Raji (cell line): ENCODE data around the gene CA12.

ENCODE experiments used
- POLR2A ChIP-seq: IDR thresholded peaks from 2 replicates; pipeline ENCODE4 v1.6.1; 2011; ENCODE audit warnings: low read depth, low read length, control low read depth; ENCODE audit not compliant: insufficient read depth

The CA12 gene

DNA sequence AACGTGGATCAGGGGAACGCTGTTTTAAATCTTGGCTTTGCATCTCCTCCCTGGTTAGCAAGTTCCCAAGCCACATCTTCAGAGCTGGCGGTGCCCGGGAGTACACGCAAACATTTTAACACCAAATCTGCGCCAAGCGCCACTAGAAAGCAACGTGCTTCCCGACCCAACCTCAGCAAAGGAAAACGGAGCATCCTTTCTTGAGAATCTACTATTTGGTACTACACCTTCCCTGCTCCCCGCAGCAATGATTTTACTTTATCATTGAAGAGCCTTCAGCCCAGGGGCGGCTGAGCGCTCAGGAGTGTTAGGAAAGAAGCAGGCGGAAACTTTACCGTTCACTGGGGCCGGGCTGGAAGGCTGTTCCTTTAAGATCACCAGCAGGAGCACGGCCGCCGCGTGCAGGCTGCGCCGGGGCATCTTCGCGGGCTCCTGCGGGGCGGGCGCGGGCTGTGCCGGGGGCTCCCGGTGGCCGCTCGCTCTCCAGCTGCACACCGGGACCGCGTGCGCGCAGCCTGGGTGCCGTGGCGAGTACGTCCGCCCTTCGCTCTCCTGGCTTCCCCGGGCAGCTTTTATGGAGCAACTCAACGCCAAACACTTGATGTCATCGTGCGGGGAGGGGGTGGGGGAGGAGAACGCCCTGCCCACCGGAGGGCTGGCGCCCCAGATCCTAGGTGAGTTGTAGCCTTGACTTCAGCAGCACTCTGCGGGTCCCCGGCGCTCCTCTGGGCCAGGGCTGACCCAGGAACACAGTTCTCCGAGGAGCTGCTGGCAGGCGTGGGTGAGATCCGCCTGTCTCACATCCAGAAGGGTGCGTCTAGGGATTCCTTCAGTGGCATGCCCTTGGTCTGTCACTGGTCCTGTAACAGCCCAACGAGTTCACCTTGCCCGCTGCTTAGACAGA, at the start of gene CA12:
TSS of gene CA12 (minus strand) at position 546 of the 904 bp plus-strand sequence. CDS start at position 420, 126 bp downstream.
- TF ChIP-seq POLR2A: no peak

DNA sequence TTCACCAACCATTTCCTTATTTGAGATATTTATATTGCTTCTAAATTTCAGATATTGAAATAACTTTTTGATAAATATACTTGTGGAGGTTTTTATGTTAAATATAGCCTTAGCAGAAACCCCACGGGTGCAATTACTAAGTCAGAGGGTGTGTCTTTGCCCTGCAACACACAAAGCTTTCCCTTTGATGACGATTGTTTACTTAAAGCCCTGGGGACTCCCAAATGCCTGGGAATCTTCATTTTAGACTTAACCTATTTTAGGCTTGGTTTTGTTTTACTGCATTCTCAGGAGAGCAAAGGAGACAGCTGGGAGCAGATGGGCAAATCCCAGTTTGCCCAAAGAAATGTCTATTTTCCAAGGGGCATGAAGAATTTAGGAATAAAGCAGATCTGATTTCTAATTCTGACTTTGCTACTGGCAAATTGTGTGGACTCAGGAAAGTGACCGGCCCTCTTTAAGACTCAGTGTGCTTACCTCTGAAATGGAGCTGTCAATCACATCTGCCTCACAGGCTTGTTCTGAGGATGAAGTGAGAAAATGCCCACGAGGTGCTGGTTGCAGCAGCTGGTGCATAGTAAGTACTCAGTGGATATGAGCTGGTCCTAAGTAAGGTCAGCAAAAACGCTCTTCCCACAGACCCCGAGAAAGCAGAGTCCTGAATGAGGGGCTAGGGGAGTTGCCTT, 49.3 kb upstream of the CA12 start:
- TF ChIP-seq POLR2A: no peak

DNA sequence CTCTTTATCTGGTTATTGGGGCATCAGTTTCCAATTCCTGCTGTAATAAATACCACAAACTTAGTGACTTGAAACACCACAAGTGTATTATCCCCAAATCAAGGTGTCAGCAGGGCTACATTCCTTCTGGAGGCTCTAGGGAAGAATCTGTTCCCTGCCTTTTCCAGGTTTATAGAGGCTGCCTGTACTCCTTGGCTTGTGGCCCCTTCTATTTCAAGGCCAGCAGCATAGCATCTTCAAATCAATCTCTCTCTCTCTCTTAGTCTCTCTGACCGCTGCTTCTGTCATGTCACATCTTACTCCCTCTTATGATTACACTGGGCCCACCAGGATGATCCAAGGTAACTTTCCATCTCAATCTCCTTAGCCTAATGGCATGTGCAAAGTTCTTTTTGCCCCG, 44.9 kb upstream of the CA12 start:
- TF ChIP-seq POLR2A: no peak

DNA sequence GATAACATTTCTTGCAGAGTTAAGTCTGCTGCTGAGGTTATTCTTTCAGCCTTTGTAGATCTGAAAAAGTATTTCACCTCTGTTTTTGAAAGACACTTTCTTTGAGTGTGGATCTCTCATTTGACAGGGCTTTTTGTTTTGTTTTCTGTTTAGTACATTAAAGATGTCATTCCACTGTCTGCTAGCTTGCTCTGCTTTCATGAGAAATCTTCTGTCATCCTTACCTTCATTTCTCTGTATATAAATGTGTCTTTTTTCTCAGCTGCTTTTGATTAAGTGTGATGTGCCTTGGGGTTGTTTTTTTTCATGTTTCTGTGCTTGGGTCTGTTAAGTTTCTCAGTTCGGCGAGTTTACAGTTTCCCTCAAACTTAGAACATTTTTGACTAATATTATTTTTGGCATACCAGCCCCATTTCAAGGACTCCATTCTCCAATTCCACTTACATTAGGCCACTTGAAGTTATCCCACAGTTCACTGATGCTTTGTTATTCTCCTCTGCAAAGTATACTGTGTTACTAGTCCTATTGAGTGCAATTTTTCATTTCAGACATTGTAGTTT, 43.9 kb upstream of the CA12 start:
- TF ChIP-seq POLR2A: no peak

DNA sequence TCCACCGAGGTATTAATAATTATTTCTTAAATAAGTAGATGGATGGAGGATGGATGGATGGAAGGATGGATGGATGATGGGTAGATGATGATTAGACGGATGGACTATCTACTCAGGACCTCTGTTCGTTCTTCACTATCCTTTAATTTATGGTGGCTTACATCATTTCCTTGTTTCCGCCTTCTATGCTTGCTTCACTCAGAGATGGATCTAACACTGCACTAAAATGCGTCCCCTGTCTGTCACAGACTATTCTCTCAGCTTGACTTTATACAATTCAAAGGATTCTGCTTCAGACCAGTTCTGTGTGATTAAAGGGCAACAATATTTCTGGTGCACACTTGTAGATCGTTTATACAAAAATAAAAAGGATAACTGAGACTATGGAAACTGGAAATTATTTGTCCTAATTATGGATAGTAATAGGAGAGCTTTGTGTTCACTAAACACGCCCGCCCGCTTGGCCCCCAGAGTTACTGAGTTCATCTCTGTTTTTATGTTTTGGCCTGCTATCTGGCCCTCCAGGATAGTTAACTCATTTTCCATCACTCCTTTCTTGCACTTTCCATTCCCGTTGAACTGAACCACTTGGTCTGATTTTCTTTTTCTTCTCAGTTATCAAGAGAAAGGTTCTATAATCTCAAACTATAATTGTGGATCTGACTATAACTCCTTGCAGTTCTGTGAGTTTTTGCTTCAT, 41.4 kb upstream of the CA12 start:
- no peak for TF ChIP-seq POLR2A

DNA sequence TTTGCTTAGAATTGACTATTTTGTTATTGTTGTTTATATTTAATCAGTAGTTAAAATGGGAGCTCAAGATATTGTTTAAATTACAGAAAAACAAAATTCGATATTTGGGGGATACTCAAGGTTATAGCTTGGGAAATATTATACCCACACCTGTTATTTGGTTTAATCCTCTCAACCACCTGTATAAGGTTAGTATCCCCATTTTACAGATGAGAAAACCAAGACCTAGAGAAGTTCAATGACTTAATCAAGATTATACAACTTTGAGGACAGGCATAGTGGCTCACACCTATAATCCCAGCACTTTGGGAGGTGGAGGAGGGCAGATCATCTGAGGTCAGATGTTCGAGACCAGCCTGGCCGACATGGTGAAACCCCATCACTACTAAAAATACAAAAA, 39.8 kb upstream of the CA12 start:
- TF ChIP-seq POLR2A: no peak

DNA sequence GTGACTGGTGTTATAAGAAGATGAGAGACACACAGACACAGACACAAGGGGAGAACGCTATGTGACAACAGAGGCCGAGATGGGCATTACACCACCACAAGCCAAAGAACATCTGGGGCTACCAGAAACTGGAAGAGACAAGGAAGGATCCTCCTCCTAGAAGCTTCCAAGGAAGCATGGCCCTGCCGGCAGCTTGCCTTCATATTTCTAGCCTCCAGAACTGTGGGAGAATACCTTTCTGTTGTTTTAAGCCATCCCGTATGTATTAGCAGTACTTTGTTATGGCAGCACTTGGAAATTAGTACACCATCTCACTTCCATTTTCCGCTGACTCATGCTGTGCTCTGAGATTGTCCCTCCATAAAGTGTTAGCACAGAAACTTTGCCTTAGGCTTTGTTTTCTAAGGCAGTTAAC, 38.7 kb upstream of the CA12 start:
- no peak for TF ChIP-seq POLR2A

DNA sequence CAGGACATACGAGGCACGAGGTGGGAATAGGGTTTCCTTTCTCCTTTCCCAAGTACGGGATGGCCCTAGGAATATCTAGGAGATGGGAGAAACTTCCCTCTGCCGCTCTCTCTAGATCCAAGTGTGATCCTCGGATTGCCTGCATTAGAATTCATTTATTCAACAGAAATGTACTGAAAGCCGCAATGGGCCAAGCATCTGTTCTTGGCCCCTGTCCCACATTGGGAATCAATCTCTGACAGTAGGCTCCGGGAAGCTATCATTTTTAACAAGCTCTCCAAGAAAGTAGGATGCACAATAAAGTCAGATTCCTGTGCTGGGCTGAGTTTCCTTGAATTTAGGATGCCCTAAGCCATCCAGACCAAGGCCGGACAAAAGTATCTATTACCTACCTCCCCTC, 37.2 kb upstream of the CA12 start:
- no peak for TF ChIP-seq POLR2A

DNA sequence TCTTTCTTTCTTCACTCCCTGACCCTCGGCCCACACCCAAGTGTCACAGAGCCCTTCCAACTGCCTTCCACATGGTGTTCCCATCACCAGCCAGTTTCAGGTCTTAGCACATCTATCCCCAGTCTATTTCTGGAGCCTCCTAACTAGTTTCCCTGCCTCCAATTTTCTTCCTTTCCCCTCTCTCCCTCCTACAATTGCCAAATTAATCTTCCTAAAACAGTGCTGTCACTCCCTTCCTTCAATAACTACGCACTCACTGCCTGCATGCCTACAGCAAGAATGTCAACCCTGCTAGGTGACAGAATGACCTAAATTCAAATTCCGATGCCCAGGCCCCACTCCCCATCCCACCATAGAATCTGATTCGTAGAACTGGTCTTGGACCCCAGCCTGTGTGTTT, 36.1 kb upstream of the CA12 start:
- TF ChIP-seq POLR2A: no peak

DNA sequence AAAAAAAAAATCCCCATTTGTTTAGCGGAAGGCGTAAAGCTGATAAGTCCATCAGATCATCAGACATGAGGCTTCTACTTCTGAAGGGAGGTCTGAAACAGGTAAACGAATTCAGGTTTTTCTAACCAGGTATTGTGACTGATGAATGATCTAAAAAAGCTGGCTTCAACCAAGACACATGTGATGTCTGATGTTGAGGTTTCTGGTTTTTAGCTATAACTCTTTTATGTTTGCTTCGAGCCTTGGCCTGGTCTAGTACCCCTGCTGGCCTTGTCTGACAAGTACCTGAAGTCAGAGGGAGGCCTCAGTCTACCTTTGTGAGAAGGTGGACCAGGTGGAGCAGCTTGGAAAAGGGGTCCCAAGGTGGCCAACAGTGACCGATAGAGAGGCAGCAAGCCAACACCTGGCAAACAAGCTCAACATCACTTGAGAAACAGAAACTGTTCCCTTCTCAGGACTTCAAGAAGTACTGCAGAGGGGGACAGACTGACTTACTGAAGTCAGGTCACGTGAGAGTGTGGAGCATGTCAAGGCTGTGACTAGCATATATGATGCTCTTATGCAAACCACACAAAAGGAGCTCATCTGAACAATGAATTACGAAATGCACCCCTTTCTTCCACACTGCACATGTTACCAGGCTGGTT, 33.0 kb upstream of the CA12 start:
- no peak for TF ChIP-seq POLR2A

DNA sequence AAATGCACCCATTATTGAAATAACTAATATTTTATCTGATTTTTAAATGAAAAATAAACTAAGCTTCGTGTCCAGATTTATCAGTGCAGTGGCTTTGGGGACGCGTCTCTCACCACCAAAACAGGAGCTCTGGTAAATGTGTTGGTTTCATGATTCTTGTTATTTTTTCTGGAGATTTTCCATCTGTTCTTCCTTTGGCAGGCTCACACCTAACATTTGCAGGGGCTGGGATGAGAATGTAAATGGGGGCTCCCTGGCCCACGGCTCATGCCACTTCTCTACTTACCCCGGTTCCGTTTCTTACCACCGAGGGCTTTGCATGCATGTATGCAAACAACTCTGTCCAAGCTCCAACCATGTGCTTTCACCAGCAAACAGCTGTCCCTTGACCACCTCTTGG, 30.9 kb upstream of the CA12 start:
- TF ChIP-seq POLR2A: no peak

DNA sequence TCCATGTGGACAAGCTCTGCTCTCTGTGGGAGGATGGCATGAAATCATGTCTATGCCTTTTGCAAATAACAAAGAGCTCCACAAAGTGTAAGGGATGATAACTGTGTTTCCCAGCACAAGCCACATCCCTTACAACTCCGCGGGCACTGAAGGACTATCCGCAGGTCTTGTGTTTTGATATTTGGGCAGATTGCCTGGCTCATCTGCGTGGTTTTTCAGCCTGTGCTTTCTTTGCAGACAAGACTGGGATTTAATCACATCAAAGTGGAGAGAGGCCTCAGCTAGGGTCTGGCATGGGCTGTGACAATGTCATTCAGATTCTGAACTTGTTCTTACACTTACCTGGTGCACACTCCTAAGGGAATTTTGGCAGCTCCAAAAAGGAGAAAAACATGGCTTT, 30.2 kb upstream of the CA12 start:
- TF ChIP-seq POLR2A: no peak

DNA sequence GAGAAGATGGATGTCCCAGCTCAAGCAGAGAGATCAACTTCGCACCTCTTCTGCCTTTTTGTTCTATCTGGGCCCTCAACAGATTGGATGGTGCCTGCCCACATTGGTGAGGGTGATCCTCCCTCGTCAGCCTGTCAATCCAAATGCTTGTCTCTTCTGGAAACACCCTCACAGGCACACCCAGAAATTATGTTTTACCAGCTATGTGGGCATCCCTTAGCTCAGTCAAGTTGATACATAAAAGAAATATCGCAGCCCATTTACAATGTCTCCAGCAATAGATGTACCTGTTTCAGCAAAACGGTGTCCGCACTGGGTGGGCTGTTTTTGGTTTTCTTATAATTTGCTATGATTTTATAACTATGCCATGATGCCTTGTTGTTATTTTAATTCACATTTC, 27.5 kb upstream of the CA12 start:
- no peak for TF ChIP-seq POLR2A

DNA sequence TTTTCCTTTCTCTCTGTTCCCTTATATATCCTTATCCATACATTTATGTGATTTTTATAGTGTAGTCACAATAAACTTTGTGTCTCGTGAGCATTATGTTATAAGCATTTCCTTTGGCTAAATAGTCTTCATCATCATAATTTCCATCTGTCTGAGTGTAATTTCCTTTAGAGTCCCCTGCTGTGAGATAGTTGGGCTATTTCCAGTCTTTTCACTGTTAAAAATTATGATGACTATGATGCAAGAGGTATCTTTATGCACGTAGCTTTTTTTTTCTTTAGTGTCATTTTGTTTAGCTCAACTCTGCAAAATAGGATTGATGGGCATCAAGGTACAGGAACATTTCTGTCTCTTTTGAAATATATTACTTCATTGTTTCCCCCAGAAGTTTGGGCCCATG, 26.9 kb upstream of the CA12 start:
- no peak for TF ChIP-seq POLR2A

DNA sequence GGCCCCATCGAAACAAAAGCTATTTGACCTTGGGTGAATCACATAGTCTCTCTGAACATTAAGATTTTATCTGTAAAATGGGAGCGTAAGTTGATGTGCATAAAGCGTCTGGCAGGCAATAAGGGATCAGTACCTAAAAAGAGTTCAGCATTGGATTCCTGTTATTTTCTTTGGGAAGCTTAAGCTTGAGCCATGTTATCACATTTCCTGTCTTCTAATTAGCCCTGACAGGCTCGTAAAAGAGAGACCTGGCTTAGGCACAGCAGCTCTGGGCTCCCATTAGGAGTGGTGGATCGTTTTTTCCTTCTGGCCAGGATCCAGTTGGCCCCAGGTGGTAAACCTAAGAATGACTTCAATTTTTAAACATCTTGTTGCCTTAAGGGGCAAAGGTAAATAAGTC, 26.0 kb upstream of the CA12 start:
- TF ChIP-seq POLR2A: no peak

DNA sequence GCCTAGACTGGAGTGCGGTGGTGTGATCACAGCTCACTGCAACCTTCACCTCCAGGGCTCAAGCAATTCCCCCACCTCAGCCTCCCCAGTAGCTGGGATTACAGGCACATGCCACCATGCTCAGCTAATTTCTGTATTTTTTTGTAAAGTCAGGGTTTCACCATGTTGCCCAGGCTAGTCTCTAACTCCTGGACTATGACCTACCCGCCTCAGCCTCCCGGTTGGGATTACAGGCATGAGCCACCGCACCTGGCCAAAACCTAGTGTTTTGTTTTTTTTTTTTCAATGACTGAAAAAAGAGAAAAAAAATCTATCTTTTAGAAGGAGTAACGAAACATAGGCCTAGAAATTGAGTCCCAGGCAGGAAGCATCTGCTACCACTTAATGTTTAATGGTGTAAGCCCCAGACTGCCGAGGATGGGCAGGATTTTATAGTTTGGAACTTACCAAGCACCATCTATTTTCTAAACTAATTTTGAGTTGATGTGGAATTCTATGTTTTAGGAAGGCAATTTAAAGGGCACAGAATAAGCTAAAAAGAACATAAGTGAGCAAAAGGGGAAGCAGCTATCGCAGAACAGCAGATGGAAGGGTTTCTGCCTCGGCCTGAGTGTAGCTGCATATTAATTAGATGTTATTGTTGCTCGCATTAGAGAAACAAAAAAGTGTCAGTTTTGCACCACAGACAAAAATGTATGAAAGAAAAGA, 24.2 kb upstream of the CA12 start:
- TF ChIP-seq POLR2A: no peak
